Activated T-cell treated with anti-CD3 and anti-CD28 coated beads for 4 hours (primary cell): ENCODE measurements around the gene STUM.
"Not testable (repeated sequence)": the region's sequence is repeated elsewhere in the genome, so short reads cannot be mapped to it uniquely, and the experiment has no call there.

Experiments
- DNase-seq: peaks from one replicate; pipeline ENCODE4 v3.0.0-alpha.2; 2020

The STUM gene

DNA sequence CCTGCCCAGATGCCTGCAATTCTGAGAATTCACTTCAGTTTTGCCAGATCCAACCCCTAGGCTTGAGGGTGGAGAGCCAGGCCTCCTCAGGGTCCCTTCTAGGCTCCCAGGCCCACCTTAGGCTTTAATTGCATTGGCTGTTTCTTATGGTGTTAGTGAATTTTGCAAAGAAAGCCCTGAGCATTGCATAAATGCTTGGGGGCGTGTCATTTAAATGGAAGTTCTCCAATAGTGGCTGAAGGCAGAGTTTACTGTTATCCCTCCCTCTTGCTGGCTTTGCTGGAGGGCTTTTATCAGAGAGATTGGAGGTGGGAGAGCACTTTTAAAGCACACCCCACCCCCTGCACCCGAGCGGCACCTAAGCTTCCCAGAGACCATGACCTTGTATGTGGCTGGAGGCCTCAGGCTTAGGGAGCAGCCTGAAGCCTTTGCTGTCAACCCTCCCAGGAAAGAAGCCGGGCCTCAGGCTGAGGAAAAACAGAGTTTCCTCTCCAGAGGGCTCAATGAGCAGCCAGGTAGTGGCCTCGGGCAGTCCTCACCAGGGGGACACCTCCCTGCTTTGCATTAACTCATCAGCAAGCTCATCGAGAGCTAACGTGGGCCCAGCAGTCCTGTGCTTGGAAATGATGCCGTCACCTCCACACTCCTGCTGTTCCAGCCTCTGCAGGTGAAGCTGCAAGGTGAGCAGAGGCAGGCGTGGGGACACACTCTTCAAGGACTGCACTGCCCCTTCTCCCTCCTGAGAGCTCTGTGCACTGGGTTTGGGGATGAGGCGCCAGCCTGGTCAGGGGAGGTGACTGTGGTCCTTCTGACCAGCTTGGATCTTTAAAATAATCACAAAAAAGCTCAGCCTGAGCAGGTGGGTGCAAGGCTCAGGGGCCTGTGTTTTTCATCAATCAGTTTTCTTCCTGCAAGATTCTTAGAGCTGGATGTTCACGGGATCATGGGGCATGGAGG lies 58.0 kb downstream of the STUM start:
- no peak for DNase-seq

DNA sequence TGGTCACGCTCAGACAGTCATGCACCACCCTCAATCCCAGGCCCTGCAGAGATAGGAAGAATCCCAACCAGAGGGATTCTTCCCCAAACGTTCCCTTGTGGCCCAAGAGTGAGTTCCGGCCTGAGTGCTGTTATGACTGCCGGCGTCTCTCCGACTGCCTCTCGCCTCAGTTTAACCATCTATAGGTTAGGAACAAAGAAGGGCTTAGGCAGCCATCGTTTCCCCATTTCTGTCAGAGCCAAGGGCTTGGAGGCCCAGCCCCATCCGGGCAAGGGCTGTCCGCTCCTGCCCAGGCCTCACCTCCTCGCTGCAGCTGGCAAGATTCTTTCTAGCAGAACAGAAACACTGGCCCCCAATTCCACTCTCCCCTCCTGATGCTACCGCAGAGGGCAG lies 58.7 kb downstream of the STUM start:
- no peak for DNase-seq

DNA sequence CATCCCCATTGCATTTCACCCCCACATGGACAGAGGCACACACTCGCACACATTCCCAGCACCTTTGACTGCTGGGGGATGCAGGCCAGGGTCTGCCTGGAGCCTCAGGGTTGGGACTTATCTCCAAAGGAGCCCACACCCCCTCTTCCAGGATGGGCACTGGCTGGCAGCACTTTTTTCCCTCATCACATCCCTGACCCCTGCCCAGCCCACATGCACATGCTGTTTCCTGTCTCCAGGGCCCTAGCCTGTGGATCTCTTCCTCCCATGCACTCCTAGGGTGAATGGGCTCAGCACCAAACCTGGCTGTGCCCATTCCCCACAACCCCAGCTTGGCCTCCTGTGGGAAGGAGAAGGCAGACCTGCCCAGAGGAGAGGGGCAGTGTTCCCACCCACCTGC lies 59.3 kb downstream of the STUM start:
- no peak for DNase-seq

DNA sequence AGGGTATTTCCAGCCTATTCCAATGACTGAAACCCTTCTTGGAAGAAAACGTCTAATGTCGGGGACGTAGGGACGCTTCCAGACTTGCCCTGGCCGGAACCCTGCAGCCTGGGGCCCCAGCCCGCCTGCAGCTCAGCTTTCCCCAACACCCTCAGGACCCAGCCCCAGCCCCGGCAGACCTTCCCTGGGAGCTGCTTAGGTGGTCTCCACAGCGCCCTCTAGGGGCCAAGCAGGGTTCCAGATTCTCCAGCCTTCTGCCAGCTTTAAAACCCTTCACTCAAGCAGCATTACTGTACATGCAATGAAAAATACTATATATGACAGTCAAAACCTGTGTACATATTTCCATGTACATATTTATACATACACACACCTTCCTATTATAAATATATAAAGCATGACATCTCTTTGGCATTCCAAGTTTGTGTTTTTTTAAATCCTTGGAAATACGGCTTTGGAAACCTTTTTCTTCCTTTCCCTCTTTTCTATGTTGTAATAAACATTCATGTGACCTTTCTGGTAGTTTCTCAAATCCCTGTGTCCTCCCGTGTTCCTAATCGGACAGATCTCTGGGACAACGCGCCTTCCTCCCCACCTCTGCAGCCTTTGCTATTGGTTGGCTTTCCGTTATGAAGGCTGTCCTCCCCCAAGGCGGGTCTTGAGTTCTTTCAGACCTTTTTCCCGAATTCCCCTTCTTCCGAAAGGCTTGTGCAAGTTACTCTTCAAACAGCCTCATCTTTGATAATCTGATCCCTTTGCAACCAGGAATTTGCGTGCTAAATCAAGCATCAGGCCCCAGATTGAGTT lies 60.3 kb downstream of the STUM start:
- peak; percentile 50 for DNase-seq

DNA sequence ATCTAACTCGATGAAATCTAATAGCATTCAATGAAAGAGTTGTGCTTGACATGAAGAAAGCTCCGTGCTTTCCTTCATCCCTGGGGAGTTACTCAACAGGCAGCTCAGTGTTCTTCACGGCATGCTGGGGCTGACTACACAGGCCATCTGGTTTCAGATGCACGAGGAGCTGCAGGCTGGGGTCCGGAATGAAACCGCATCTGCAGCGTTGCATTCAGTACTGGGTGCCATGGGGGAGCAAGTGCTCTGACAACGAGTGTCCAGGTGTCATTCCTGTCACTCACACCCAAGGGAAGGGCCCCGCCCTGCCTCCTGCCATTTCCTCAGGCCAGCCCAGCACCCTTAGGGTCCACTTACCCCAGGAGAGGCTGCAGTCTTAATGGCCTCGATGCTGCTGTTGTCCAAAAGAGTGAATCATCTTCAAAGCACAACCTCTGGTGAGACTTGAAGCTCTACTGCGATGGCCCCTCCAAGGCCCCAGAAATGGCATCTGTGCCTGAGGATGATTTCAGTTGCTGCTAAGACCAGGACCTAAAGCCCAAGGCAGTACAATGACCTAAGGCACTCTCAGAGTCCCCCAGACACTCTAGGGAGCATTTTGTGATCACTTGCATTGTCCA lies 61.4 kb downstream of the STUM start:
- DNase-seq, result no peak

DNA sequence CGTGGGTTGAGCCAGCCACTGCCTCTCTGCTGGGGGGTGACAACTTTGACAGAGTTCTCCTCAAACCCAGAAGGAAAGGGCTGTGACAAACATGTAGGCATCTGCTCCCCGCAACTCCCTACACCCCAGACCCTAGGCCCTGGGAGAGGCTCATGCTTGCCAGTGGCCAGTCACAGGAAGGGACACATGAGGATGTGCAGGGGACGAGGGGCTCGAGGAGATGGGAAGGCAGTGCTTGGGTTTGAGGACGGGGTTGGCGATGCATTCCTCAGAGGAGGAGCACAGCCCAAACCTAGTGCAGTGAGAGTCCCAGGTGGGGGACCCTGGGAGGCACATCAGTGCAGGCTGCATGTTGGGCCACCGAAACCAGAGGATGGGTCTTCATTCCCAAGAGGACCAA lies 62.1 kb downstream of the STUM start:
- DNase-seq, result no peak

DNA sequence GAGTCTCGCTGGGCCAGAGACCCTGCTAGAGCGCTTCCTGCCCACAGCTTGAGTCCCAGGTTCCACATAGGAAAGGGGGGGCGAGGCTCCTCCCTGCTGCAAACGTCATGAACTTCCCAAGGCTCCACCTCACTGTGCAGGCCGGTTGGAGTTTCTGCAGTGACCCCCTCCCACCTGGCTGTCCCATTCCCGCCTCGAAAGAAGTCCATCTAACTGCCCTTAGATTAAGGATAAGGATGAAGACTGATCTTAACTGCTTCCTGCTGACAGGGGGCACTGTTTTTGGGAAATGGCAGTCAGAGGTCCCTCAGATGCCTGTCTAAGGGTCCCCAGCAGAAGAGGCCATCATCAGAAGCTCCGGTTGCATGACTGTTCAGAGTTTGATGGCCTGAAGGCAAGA lies 62.7 kb downstream of the STUM start:
- DNase-seq, result no peak

DNA sequence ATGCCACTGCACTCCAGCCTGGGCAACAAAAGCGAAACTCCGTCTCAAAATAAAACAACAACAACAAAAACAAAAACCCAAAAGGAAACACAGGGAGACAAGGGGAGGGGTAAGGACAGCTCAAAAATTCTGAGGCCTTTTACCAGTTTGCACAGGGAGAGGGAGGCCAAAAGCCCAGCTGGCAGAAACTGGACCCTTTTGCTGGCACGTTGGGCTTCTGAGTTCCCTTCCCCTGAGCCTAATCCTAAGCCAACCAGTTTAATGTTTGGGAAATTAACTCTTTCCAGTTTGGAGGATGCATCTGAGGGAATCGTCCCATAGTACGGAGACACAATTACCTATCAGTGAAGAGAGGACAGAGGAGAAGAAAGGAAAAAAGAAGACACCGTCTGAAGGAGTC lies 63.4 kb downstream of the STUM start:
- not testable (repeated sequence) for DNase-seq

DNA sequence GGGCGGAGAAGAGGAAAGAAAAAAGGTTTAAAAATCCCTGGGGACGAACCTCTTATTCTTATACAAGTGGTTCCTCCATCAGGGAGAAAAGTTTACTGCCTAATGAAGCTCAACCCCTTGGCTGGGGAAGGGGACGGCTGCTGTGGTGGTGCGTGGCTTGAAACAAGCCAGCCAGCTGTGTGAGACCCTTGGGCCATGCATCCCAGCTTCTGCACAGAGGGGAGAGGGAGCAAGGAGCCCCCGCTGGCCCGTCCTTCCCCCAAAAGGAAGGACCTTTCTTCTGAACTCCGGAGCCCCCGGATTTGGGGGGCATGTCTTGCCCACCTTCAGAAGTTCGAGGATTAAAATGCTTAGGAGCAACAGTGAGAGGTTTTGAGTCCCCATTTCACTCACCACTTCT lies 67.3 kb downstream of the STUM start:
- DNase-seq, result no peak

DNA sequence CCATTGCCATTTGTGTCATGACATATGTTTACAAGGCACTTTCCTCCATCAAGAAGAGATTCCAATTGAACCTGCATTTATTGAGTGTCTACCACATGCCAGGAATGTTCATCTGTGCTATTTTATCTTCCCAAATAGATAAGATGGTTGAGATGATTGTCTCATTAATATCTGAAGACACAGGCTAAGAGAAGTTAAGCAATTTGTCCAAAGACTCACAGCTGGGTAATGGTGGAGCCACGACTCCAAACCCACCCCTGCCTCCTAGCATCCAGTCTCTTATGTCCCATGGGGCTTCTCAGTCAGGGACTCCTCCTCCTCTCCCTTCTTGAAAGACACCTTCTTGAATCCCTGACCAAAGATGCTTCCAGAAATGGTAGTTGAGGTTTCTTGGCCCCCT lies 68.1 kb downstream of the STUM start:
- DNase-seq, result no peak

DNA sequence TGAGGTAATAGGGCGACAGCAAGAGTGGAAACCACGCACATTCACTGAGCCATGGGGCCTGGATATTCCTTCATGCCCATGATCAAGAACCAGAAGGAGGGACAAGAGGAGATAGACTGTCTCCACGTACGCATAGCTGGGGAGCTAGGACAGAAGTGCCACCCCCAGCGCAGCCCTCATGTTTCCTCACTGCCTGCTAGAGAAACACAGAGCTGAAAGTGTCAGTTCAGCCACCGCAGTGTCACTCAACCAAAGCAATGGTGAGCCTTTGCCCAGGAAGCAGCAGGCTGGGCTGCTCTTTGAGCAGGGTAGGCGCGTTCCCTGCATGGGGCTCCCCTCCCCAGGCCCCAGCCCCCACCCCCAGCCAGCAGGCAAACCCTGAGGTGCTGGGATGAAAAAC lies 68.5 kb downstream of the STUM start:
- no peak for DNase-seq

DNA sequence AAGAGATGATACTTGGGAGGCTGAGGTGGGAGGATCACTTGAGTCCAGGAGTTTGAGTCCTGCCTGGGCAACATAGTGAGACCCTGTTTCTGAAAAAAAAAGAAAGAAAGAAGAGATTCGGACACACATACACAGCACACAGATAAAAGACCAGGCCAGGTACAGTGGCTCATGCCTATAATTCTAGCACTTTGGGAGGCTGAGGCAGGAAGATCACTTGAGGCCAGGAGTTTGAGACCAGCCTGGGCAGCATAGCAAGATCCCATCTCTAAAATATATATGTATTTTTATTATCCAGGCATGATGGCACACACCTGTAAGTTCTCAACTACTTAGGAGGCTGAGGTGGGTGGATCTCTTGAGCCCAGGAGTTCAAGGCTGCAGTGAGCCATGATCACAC lies 69.2 kb downstream of the STUM start:
- not testable (repeated sequence) for DNase-seq

DNA sequence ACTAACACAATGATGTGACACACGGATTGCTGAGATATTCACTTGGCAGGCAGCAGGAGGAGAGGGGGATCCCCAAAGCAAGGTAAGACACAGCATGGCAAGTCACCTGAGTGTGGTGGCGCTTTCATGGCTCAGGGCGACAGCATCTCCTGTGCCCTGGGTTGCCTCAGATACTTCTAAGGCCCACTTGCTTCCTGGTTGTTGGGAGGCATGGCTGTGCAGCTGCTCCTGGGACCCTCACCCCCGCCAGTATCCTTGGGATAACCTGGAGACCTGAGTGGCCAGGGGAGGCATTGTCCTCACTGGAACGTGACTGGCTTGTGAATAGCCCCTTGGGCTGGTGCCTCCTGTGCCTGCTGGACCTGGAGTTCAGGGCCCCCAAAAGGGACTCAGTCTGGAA lies 69.8 kb downstream of the STUM start:
- no peak for DNase-seq

DNA sequence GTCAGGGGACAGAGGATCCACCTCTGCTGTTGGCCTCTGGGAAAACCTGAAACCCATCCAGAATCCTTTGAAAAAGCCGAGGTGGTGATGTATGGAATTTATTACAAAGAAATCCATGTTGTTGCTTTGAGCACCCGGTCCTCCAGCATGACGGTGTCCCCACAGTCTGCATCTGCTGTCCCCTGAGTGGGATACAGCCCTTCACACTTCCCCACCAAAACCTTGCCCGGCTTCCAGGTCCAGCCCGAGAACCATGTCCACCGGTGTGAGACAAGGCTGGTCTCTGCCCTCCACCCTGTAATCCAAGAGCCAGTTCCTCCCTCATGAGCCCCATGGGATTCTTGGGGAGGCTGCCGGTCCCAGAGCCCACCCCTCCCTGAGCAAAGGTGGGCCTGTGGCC lies 70.5 kb downstream of the STUM start:
- no peak for DNase-seq

DNA sequence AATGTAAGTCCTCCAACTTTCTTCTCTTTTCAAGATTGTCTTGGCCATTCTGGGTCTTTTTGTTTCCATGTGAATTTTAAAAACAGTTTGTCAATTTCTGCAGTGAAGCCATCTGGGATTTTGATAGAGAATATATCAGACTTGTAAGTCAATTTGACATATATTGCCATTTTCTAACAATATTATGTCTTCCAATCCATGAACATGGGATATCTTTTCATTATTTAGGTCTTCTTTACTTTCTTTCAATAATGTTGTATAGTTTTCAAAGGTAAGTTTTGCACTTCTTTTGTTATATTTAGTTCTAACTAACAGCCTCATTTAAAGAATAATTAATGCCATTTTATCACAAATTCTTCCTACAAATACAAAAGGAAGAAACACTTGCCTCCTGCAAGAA lies 73.4 kb downstream of the STUM start:
- DNase-seq, result no peak

DNA sequence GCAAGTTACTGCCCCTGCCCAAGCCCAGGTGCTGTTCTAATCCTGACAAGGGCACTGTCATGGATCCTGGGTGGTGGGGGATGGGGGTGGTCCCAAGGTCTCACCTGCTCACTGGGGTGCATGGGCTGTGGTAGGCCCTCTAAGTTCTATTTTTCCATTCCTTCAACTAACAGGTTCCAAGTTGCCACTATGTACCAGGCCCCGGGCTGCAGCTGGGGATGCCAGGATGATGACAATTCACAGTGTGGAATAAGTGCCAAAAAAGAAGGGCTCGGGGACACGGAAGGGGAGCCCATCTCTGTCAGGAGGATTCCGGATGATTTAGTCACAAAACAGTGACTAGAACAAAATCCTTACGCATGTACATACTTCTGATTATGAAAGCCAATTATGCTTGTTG lies 76.0 kb downstream of the STUM start:
- DNase-seq, result no peak

DNA sequence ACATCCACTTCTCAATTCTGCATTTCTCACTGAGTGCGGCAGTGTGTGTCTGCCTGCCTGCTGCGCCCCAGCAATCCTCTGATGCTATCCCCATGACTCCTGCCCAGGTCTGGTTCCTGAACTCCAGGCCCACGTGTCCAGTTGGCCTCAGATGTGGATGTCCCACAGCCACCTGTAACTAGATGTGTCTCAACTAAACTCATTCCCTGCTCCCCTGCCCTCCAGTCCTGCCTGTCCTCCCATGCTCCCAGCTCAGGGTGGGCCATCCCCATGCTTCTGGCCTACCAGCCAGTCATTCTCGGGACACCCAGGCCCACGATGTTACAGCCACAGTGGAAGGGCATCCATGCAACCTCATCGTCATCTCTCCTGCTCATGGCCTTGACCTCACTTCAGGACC lies 76.8 kb downstream of the STUM start:
- DNase-seq, result no peak

DNA sequence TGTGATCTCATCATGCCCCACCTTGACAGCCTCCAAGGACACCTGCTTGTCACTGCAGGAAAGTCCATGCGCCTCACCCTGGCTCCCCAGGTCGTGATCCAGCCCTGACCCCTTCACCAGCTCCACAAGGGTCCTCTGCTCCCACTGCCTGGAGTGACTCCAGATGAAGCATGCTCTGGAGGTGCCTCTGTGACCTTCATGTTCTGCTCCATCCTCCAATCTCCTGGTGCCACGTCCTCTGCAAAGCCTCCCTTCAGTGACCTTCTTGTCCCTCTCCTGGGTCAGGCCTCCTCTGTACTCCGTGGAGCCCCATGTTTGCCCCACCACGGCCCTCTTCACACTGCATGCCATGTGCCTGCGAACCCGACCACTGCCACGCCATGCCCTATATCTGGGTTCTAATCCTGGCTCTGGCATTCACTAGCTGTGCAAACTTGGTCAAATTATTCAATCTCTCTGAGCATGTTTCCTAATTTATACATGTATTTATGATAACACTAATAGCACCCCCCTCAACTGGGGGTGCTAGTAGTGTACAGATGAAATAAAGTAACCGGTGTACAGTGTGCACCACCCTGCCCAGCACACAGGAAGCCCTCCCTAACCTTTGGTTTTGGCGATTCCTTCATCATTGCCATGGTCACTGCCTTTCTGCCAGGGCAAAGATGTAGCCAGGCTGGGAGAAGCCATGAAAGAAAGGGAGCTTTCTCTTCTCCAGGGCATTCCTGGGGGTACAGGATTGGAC lies 77.4 kb downstream of the STUM start:
- DNase-seq, result no peak

DNA sequence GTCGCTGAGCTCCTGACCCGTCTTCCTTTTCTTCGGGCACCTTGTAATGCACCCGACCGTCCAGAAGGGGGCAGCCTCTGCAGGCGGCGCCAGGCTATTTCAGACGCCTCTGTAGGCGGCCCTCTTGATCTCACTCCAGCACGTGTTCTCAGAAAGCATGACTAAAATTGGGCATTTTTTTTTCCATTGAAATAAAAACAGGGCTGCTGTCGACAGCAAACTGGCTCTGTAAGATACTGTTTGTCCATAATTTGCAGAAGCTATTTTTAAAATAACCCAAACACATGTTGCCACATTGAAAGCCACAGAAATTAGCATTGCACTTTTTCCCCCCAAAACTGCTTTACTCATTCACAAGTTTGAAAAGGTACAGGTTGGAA lies 78.0 kb downstream of the STUM start:
- DNase-seq, result peak; percentile 73

DNA sequence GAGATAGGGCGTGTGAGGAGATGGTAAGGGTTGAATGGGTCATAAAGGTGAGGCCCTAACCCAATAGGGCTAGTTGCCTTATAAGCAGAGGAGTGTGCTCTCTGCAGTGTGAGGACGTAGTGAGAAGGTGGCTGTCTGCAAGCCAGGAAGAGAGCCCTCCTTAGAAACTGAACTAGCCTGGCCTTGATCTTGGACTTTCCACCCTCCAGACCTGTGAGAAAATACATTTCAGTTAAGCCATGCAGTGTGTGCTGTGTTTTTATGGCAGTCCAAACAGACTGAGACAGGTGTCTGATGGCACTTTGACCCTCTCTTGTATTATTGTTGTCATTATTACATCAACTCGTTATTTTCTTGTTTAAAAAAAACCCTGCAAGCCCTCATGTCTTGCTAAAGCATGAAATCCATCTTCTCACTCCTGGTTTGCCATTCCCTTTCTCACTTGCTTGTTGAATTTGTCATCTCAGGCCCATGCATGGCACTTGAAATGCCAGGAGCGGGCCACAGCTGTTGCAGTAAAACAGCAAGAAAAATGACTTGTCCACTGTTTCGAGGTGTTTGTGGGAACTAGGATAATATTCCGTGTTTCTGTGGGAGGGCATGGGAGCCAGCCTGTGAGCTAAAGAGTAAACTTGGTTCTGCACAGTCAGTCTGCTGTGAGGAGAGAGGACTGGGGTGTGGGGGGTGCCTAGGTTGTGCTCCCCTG lies 78.6 kb downstream of the STUM start:
- DNase-seq, result no peak

DNA sequence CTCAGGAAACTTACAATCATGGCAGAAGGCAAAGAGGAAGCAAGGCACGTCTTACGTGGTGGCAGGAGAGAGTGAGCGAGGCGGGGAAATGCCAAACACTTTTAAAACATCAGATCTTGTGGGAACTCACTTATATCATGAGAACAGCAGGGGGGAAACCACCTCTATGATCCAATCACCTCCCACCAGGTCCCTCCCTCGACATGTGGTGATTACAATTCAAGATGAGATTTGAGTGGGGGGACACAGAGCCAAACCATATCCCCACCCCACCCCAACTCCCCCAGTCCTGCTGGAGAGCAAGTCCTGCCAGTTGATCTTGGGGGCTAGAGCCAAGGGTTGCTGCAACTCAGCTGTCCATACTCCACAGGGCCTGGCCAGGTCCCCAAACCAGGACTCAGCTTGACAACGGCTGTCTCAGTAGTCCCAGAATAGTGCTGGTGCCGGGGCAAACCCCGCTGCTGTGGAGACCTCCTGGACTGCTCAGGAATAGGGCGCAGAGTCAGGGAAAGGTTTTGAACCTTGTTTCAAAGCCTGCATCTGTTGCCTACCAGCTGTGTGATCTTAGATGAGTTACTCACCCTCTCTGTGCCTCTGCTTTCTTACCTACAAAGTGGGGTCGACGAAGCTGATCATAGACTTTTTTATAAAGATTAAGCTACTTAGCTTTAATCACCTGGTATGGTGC lies 79.5 kb downstream of the STUM start:
- no peak for DNase-seq
